ENCODE results near the gene C20orf204.

Gene C20orf204

DNA sequence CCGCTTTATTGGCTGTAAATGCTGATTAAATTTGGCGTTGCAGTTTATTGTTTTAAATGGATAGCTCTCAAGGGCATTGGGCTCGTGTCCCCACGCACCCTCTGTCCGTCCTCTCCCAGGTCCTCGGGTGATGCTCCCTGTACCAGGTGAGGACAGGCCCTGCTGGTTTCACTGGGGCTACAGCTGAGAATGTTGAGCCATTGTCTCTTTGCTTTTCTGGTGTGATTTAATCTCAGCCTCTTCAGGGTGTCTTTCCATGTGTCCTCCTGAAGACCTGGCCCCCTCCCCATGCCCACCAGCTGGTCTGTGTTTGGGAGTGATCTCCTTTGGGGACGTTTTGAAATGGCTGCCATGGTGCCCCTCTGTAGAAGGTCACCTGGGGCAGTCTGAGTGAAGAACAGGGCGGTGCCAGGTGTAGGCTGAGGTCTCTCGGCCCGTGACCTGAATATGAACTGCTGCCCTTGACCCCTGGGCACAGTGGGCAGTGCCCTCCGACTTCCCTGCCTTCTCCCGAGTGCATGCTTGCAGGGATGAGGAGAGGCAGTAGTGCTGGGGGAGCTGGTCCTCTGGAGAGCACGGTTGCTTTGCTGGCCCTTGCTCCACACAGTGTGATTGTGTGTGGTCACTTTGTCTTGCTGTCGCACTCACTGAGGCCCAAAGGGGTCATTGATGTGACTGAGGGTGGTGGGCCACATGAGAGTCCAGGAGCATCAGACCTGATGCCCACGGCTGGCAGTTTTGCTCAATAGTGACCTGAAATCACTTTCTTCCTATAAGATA, 12.4 kb upstream of the C20orf204 start:
- no peak overlapping the region for H3K27ac ChIP-seq
- TF ChIP-seq, protein P1, sequence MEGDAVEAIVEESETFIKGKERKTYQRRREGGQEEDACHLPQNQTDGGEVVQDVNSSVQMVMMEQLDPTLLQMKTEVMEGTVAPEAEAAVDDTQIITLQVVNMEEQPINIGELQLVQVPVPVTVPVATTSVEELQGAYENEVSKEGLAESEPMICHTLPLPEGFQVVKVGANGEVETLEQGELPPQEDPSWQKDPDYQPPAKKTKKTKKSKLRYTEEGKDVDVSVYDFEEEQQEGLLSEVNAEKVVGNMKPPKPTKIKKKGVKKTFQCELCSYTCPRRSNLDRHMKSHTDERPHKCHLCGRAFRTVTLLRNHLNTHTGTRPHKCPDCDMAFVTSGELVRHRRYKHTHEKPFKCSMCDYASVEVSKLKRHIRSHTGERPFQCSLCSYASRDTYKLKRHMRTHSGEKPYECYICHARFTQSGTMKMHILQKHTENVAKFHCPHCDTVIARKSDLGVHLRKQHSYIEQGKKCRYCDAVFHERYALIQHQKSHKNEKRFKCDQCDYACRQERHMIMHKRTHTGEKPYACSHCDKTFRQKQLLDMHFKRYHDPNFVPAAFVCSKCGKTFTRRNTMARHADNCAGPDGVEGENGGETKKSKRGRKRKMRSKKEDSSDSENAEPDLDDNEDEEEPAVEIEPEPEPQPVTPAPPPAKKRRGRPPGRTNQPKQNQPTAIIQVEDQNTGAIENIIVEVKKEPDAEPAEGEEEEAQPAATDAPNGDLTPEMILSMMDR (conservative IDR thresholded peaks at IDR 0.05): no peak
- no peak for TF ChIP-seq ZFX (IDR thresholded peaks at IDR 0.05)

DNA sequence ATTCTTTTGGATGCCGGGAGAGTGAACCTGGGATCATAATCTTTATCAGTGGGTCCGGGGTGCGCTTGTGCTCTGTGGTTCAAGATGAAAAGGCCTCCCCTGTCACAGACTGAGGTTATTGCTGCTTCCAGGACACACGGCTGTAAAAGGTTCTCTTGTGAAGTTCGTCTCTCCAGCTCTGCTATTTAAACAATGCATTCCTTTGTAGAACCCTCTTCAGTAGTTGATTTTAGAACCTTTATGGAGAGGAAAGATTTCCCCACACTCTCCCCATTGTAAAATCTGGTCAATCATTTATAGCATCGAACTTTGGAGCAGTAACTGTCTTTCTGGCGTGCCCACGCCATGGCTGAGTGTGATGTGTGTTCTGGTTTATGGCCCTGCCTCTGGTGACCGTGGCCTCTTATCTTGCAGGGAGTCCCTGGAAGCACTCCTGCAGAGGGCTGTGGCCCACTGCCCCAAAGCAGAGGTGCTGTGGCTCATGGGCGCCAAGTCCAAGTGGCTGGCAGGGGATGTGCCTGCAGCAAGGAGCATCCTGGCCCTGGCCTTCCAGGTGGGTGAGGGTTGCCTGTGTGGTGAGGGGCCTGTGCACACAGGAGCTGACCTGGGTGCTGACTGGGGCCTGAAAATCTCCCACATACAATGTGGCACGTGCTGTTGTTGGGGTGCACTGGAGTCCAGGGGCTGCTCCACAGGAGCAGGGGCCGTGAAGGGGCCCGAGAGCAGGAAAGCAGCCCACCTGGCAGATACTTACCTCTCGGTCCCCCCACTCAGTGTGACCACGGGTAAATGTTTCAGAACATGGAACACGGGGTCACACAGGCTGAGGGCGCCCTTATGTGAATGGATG, 11.6 kb upstream of the C20orf204 start:
- TF ChIP-seq ZFX (IDR thresholded peaks at IDR 0.05): no peak
- TF ChIP-seq, protein P1 (conservative IDR thresholded peaks at IDR 0.05): no peak
- no peak overlapping the region for H3K27ac ChIP-seq

DNA sequence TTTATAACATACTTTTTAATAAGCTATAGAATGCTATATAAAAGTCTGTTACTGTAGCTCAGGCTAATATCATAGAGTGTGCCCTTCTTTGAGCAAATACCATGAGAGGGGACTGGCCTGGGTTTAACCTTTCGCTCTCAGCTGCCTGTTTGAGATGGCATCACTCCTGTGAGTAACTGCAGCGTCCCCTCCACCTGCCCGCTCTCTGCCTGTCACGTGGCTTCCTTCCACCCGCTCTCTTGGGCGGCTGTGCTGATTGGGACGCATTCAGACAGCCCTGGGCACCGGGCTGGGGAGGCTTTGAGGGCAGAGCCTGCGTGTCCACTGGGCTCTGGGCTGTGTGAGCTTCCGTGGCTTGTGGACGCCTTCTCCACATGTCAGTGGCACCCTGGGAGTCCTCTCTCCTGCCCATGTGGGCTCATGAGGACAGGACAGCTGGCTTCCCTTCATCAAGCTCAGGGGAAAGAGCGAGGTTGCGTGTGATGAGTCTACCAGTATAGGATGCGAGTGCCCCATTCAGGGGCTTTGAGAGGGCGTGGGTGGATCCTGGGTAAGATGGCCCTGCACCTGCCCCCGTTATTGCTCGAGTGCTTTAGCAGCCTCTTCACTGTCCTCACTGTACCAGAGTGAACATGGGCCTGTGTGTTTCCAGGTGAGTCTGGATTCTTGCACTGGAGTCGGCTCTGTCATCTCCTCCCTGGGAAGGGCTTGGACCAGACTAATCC, 10.7 kb upstream of the C20orf204 start:
- TF ChIP-seq, protein P1 (conservative IDR thresholded peaks at IDR 0.05): no peak
- no peak for TF ChIP-seq ZFX (IDR thresholded peaks at IDR 0.05)
- H3K27ac ChIP-seq: no peak overlapping the region

DNA sequence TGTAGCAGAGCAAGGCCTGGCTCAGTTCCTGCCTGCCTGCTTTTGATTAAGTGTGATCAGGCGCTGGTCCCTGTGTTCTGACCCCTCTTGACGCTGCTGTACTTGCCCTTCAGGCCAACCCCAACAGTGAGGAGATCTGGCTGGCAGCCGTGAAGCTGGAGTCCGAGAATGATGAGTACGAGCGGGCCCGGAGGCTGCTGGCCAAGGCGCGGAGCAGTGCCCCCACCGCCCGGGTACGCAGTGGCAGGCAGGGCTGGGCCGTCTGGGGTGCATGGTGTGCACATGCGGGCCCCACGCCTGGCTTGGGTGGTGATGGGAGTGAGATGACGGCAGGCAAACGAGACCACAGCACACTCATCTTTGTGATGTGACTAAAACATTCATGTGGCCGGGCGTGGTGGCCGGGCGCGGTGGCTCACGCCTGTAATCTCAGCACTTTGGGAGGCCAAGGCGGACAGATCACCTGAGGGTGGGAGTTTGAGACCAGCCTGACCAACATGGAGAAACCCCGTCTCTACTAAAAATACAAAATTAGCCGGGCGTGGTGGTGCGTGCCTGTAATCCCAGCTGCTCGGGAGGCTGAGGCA, 10.1 kb upstream of the C20orf204 start:
- TF ChIP-seq ZFX (IDR thresholded peaks at IDR 0.05): no peak
- TF ChIP-seq, protein P1 (conservative IDR thresholded peaks at IDR 0.05): no peak
- H3K27ac ChIP-seq: no peak overlapping the region

DNA sequence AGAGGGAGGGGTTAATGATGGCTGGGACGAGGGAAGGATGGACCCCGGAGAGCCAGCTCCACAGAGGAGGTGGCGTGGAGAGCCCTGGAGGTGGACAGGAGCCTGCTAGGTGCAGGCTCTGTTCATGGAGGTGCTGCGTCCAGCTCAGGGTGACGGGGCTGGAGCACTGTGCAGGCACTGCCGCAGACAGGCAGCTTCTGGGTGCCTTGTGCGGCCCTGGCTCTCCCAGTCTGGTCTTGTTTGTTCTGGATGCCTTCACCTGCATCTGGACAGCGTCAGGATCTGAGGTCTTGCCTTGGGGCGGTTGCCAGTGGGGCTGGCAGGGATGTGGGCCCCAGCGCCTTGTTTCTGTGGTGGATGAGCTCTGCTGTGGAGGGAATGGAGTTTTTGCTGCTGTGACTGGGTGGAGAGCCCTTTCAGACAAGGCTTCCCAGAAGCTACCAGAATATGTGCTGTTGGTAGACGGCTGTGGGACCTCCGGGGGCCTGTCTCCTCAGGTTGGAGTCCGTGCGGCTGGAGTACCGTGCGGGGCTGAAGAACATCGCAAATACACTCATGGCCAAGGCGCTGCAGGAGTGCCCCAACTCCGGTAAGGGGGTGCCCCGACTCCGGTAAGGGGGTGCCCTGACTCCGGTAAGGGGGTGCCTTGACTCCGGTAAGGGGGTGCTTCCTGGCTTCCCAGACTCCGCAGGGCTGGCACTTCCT, 7.8 kb upstream of the C20orf204 start:
- no peak for TF ChIP-seq ZFX (IDR thresholded peaks at IDR 0.05)
- TF ChIP-seq, protein P1 (conservative IDR thresholded peaks at IDR 0.05): no peak
- no peak overlapping the region for H3K27ac ChIP-seq

DNA sequence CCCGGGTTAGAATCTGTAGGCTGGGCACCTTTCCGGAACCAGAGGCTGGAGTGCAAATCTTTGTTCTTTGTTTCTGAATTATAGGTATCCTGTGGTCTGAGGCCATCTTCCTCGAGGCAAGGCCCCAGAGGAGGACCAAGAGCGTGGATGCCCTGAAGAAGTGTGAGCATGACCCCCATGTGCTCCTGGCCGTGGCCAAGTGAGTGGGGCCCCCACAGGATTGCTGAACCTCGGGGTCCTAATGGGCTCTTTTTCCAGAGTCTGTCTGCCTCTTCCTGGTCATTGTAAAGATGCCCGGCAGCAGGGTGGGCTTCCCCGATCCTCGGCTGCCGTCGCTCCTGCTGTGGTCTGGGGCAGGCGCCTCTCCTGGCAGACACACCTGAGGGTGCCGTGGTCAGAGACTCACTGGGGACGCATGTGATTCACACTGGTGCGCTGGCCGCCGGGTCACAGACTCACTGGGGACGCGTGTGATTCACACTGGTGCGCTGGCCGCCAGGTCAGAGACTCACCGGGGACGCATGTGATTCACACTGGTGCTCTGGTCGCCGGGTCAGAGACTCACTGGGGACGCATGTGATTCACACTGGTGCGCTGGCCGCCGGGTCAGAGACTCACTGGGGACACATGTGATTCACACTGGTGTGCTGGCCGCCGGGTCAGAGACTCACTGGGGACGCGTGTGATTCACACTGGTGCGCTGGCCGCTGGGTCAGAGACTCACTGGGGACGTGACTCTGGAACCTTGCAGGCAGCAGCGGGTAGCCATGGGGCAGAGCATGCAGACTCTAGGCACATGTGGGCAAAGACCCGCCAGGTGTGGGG, 6.5 kb upstream of the C20orf204 start:
- no peak for TF ChIP-seq ZFX (IDR thresholded peaks at IDR 0.05)
- TF ChIP-seq, protein P1 (conservative IDR thresholded peaks at IDR 0.05): no peak
- H3K27ac ChIP-seq: no peak overlapping the region

Measured in C4-2B (cell line).